ENCODE results near the gene BEND3. TPM values are rescaled to one million over a fixed set of nuclear protein-coding genes. Genes with fewer than 3 reads are reported as not detected.

Gene BEND3
- total and polyA plus RNA-seq, 9 of the 15 experiments (the other 6 are each of a cell fraction or from before 2014, with no cell fraction given): 0.64 to 8.4 (median 3.3) TPM

DNA sequence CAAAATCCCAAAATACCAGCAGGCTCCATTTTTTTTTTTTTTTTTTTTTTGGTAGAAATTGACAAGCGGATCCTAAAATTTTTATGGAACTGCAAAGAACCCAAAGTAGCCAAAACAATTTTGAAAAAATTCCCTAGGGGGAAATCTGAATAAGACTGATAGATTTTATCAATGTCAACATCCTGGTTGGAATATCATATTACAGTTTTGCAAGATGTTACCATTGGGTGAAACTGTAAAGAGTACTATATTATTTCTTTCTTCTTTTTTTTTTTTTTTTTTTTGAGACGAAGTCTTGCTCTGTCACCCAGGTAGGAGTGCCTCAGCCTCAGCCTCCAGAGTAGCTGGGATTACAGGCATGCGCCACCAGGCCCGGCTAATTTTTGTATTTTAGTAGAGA lies 29.4 kb upstream of the BEND3 start (continued):
- TF ChIP-seq, protein P1, sequence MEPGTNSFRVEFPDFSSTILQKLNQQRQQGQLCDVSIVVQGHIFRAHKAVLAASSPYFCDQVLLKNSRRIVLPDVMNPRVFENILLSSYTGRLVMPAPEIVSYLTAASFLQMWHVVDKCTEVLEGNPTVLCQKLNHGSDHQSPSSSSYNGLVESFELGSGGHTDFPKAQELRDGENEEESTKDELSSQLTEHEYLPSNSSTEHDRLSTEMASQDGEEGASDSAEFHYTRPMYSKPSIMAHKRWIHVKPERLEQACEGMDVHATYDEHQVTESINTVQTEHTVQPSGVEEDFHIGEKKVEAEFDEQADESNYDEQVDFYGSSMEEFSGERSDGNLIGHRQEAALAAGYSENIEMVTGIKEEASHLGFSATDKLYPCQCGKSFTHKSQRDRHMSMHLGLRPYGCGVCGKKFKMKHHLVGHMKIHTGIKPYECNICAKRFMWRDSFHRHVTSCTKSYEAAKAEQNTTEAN (CRISPR knock-in tag; IDR thresholded peaks at IDR 0.05): no peak

DNA sequence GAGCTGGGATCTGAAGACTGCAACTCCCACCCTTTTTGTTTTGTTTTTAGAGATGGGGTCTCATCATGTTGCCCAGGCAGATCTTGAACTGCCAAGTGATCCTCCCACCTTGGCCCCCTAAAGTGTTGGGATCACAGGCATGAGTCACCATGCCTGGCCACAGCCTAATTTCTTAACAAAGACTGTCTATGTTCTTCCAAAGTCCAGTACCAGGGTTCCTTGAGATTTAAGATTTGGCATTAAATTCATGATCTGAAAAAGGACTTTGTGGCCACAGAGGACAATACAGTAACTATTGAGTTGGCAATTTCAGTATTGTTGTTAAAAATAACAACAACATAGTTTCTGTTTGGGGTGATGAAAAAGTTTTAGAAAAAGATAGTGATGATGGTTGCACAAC lies 28.7 kb upstream of the BEND3 start:
- H2AFZ ChIP-seq (ENCODE audit: low read depth, low read length): no peak overlapping the region
- TF ChIP-seq CCNT2 (IDR thresholded peaks at IDR 0.05; ENCODE audit: borderline replicate concordance, extremely low read depth, insufficient read length, low read depth, low read length) (no peak), MCM5 (IDR thresholded peaks at IDR 0.05; ENCODE audit: low read depth) (no peak), ZBTB7A (IDR thresholded peaks at IDR 0.05; ENCODE audit: borderline replicate concordance, control insufficient read depth, low read depth, low read length) (no peak), FOS (IDR thresholded peaks at IDR 0.05; ENCODE audit: extremely low read depth, insufficient read length) (no peak)
- TF ChIP-seq, protein P2, sequence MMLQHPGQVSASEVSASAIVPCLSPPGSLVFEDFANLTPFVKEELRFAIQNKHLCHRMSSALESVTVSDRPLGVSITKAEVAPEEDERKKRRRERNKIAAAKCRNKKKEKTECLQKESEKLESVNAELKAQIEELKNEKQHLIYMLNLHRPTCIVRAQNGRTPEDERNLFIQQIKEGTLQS (IDR thresholded peaks at IDR 0.05): 0 out of 2 replicates have a peak, but pooled peaks have one; percentile 12
- TF ChIP-seq, protein P2 (CRISPR knock-in tag; conservative IDR thresholded peaks at IDR 0.05): no peak
- TF ChIP-seq, protein P3, sequence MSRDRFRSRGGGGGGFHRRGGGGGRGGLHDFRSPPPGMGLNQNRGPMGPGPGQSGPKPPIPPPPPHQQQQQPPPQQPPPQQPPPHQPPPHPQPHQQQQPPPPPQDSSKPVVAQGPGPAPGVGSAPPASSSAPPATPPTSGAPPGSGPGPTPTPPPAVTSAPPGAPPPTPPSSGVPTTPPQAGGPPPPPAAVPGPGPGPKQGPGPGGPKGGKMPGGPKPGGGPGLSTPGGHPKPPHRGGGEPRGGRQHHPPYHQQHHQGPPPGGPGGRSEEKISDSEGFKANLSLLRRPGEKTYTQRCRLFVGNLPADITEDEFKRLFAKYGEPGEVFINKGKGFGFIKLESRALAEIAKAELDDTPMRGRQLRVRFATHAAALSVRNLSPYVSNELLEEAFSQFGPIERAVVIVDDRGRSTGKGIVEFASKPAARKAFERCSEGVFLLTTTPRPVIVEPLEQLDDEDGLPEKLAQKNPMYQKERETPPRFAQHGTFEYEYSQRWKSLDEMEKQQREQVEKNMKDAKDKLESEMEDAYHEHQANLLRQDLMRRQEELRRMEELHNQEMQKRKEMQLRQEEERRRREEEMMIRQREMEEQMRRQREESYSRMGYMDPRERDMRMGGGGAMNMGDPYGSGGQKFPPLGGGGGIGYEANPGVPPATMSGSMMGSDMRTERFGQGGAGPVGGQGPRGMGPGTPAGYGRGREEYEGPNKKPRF (IDR thresholded peaks at IDR 0.05; ENCODE audit: low read depth, low read length): no peak
- TF ChIP-seq, protein P4, sequence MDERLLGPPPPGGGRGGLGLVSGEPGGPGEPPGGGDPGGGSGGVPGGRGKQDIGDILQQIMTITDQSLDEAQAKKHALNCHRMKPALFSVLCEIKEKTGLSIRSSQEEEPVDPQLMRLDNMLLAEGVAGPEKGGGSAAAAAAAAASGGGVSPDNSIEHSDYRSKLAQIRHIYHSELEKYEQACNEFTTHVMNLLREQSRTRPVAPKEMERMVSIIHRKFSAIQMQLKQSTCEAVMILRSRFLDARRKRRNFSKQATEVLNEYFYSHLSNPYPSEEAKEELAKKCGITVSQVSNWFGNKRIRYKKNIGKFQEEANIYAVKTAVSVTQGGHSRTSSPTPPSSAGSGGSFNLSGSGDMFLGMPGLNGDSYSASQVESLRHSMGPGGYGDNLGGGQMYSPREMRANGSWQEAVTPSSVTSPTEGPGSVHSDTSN (CRISPR knock-in tag; IDR thresholded peaks at IDR 0.05; ENCODE audit: low read depth): no peak
- TF ChIP-seq, protein P4 (tag; conservative IDR thresholded peaks at IDR 0.05; ENCODE audit: low read depth): no peak
- ATAC-seq (no peak), FAIRE-seq (no peak), DNase-seq (ENCODE audit: extremely low read depth in 1 of 4, low spot score in 3 of 4) (no peak)
- BruUV-seq (replicated peaks): no TSS peak
- no peak overlapping the region for H3K4me3 ChIP-seq
- H3K36me3 ChIP-seq (ENCODE audit: control insufficient read depth, insufficient read depth, low read length): no peaks in the 10 kb centered on the region
- ChIA-PET CTCF (ENCODE audit: low intra/inter-chr PET ratio) (no interaction called here), POLR2A (no interaction called here)
- no peaks in the 10 kb centered on the region for H3K79me2 ChIP-seq (ENCODE audit: control insufficient read depth, insufficient read depth, low read length)
- intact Hi-C loops (cut with micrococcal nuclease) (no loop called here), in situ Hi-C loops (cut with MboI) (no loop called here)
- H3K4me1 ChIP-seq (replicated peaks in 1 of 2; ENCODE audit: control insufficient read depth in 2 of 2, insufficient read depth in 2 of 2, low read length in 2 of 2): no peaks in the 10 kb centered on the region; a peak in 1 of 5 replicates
- H3K27ac ChIP-seq (ENCODE audit: extremely low read depth, low read depth, low read length): no peak overlapping the region
- no peak overlapping the region for H3K9ac ChIP-seq (ENCODE audit: insufficient read depth in 1 of 2, low read depth in 2 of 2, low read length in 2 of 2)
- peaks cover 3 to 5% of the 10 kb centered on the region in 2 experiments; a peak in 3 of 5 replicates for H3K27me3 ChIP-seq (ENCODE audit: control insufficient read depth in 2 of 2, insufficient read depth in 2 of 2, low read length in 2 of 2)
- no peak overlapping the region for H3K4me2 ChIP-seq (ENCODE audit: insufficient read depth, low read length)
- no peaks in the 10 kb centered on the region for H3K9me1 ChIP-seq (ENCODE audit: control insufficient read depth, insufficient read depth, low read length)
- H4K20me1 ChIP-seq (replicated peaks; ENCODE audit: control insufficient read depth, insufficient read depth, low read length): no peaks in the 10 kb centered on the region
- no peaks in the 10 kb centered on the region for H3K9me3 ChIP-seq (replicated peaks; ENCODE audit: control insufficient read depth, insufficient read depth, low read depth, low read length)
